HG03432 (cell line): ENCODE results near the gene ANO3.
"Not testable (repeated sequence)": the region's sequence is repeated elsewhere in the genome, so short reads cannot be mapped to it uniquely, and the experiment has no call there.

ENCODE experiments used
- ATAC-seq: cut with Tn5 transposase; IDR thresholded peaks from one replicate; pipeline ENCODE4 v1.9.1; 2021; ENCODE audit warnings: mild to moderate bottlenecking, moderate library complexity; ENCODE audit not compliant: unreplicated experiment

The ANO3 gene

DNA sequence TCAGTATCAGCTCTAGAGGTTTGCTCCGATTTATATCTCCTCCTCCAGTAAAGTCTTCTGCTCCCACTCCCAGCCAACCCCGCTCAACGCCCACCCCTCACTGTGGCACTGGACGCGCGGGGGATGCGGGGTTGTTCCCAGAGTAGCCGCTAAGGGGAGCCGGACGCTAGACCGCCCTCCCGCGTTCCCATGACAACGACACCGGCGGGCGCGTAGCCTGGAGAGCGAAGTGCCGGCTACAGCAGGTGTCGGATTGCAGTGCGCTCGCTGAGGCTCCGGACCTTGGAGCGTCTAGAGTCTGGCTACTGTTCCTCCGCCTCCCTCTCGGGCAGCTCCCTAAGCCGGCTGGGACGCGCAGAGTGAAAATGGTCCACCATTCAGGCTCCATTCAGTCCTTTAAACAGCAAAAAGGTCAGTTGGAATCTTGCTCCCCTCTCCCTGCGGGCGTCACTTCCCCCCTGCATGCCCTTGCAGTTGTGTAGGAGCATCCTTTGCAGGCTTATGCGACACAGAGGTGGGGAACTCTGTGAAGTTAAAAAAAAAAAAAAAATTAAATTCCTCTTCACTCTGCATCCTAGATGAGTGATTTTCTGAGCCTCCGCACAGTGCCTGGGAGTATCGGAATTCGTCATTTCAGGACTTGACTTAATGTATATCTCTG lies at the start of gene ANO3:
TSS of gene ANO3 (plus strand) at position 220 of the 661 bp plus-strand sequence. CDS start at position 366, 146 bp downstream.
- peak; percentile 96 for ATAC-seq

DNA sequence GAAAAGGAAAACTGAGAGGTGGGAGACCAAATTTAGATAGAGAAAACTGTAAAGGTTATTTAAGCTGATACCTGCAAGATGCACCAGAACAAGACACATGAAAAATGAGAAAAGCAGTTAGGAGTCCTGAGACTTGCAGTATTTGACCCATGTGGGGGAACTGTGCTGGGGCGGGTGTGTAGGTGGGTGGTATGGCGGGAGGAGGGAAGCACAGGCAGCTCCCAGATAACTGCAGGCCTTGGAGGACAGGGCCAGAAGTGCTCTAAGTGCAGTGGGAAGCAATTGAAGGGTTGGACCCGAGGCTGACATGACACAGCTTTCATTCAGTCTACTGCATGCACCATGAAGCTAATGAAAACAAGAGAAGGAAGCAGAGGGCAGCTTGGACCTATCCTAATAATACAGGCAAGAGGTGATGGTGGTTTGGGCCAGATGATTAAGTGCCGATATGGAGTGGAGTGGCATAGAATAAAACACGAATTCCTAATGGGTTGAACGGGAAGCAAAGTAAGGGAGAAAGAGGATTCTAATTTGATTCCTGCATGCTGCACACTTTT lies 48.0 kb upstream of the ANO3 start:
- ATAC-seq, result no peak

DNA sequence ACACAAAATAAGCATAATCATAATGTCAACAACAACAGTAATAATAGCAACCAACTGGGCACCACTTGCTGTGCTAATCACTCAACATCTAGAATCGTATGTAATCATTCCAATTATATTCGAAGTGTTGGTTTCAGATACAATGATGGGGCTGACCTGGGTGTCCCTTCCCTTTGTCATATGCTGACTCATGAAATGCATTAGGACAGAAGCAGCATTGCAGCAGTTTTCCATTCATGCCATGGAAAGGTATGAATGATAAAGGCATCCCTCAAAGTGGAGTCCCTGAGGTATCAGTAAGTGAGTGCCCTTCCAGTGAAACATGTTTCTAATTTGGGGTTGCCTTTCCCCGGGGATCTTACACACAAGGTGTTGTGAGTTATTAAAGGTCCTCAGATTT lies 46.3 kb upstream of the ANO3 start:
- no peak for ATAC-seq

DNA sequence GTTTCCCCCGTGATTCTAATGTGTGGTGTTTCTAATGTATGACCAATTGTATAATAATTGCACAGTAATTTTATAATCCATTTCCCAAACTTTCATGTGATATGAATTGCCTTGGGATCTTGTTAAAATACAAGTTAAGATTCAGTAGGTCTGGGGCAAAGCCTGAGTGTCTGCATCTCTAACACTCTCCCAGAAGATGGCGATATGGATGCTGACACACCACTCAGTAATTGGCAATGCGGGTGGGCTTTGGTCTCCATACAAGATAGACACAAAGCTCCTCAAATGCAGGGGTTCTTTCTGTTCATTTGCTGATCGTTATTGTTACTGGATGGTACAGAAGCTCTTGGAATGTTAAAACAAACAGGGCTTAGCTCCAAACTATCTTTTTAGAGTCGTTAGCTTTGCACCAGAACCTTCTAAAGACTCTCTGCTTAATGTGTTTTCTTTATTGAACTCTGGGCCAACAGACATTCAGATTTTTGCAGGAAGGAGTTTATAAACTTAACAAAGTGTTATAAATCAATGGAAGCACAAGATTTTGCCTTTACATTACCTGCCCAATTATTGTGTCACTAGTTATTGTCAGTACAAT lies 45.4 kb upstream of the ANO3 start:
- ATAC-seq, result peak; percentile 60

DNA sequence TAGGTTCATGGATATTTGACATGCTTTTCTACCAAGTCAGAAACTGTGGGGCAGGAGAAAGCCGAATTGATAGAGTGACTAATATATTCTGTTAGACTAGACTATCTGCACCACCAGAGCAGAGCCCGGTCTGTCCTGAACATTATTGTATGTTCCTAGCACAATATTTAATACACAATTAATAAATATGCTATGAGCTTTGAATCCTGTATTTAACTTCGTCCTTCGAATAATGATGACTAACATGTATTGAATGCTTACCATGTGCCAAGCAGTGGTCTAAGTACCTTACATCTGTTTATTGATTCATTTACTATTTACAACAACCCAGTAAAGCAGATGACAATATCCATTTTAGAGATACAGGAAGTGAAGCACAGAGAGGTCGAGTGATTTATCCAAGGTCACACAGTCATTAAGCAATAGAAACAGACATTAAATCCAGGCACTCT lies 44.8 kb upstream of the ANO3 start:
- ATAC-seq, result no peak

DNA sequence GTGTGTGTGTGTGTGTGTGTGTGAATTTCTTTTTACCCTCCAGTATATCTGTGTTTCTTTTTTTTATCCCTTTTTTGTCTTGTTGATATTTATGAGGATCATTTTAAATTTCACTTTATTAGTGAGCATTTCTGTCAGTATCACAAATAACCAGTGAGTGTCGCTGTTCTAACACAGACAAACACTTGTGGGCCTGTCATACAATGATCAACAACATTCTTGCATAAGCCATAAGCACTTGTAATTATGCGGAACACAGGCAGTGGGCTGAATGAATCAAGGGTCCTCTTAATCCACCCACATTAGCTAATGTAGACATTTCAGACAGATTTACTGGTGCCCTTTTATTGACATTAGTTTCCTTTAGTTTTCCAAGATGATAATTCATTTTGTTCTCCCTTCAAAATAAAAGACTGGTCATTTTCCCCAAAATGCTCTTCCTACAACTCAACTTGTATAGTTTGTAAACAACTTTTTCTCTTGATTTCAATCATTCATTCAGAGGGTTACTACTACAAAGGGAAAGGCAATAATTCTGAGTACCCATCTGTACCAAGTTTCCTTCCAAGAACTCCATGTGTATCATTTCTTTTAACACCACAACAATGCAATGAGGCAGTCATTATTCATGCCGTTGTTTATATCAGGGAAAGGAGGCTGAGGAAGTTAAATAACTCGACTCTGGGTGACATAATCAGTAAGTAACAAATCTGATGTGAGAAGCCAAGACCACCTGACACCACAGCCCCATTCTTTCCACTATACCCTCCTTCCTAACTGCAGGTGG lies 34.5 kb upstream of the ANO3 start:
- ATAC-seq, result peak; percentile 85

DNA sequence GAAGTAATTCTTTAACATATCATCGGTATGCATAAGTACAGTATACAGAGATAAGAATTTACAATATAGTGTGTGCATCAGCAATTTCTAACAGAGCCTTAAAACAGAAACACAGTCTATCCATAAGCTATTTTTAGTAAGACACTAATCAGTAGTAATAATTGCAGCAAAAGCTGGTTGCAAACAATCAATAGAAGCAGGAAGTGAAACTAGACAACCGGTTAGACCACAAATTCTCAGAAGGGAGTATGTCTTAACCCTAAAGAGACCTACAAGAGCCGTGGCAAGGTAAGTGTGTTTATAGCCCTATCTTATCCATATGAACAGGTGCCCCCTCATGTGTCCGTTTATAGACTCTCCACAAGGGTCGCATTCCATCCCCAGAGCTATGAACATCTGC lies 15.6 kb upstream of the ANO3 start:
- ATAC-seq, result not testable (repeated sequence)

DNA sequence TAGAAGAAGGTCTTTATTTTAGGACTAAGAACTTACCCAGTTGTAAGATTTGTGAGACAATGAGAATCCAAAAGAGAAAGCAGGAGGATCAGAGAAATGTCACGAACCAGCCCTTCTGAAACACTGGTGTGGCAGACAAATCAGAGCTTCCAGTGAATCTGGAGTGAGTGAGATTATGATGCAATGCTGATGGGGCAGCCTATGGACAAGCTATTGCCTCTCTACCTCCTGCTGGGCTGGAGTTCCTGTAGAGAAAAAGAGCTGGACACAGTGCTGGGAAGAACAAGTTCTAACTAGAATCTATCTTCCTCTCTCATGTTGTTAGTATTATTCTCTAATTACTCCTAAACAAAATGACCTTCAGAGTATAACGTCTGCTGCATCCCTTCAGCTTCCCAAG lies 12.0 kb upstream of the ANO3 start:
- ATAC-seq, result no peak

DNA sequence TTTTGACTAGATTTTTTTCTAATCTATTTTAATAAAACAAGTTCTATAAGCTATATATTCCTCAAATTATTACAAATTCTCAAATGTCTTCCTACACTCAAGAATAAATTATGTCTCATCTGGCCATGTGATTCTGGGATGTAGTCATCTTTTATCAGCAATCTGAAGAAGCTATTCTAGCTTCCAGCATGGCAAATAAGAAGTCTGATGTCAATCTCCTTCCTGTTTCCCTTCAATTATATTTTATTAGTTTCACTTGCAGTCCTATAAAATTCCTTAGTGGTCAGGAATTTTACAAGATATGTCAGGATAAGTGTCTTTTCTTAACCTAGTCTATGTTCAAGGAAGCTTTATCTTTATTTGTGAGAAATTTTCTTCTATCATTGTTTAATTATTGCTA lies 10.4 kb upstream of the ANO3 start:
- ATAC-seq, result no peak

DNA sequence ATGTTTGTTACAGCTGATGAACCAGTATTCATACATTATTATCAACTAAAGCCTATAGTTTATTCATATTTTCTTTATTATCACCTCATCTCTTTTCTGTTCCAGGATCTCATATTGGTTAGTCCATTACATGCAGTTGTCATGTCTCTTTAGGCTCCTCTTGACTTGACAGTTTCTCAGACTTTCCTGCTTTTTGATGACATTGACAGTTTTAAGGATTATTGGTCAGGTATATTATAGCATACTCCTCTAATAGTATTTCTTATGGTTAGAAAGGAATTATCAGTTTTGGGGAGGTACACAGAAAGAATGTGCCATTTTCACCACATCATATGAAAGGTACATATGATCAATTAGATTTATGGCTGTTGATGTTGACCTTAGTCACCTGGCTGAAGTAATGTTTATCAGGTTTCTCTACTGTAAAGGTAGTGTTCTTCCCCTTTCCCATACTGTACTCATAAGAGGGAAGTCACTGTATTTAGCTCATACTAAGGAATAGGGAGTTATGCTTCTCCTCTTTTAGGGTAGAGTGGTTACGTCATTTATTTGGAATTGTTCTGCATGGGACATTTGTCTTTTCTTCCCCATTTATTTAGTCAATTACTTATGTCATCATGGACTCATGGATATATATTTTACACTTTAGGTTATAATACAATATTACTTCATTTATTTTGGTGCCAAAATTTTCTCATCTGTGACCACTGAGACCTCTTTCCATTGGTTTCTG lies 9.4 kb upstream of the ANO3 start:
- no peak for ATAC-seq

DNA sequence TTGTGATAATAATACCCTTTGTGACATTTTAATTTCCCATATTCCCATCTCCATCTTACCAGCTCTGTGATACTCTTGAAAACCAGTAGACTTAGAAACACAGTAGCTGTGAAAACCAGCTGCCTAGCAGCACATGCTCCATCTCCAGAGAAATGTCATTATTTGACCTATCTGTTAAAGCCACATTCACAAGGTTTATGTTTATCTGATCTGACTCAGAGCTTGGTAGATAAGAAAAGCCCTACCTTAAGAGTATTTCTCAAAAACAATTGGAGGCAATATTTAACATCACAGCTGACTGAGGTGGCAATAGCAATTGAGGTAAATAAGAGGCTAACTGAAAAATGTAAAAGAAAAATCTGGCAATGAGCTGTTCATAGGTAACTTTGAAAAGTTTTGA lies 8.1 kb upstream of the ANO3 start:
- ATAC-seq, result no peak

DNA sequence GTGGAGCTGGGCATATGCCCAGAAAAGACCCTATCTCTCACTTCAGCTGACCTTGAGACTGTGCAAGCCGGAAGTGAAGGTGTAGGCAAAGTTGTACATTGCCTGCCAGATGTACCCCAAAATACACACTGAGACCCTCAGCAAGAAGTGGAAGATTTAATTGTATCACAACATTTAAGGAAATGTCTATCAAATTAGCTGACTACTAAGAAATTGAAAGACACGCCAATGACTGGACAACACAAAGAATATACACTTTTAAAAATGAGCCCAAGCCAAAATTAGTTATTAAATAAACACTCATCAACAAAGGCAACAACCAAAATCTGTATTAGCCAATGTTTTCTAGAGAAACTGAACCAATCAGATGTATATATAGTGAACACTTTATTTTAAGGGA lies 7.7 kb upstream of the ANO3 start:
- no peak for ATAC-seq

DNA sequence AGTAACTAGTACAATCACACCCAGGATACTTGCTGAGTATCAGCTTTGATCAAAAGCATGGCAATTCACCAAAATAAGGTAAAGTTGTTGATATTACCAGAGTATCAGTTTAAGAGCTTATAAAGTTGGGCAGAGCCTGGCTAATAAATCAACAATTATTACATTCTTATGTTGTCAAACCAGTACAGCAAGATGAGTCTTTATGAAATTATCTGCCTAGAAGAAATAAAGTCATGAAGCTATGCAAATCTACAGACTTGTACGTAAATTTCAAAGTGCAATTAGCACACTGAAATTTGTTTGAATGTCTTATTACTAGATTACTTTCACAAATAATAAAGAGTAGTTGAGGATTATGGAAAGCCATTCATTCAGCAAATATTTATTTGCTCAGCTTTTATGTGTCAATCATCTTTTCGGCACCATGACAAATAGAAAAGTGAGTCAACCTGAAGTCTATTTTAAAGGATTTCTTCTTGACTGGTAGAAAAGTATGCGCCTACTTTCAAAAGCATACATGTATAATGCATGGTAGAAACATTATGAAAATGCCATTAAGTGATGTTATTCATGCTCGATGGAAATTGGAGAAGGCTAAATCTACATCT lies 5.0 kb upstream of the ANO3 start:
- no peak for ATAC-seq

DNA sequence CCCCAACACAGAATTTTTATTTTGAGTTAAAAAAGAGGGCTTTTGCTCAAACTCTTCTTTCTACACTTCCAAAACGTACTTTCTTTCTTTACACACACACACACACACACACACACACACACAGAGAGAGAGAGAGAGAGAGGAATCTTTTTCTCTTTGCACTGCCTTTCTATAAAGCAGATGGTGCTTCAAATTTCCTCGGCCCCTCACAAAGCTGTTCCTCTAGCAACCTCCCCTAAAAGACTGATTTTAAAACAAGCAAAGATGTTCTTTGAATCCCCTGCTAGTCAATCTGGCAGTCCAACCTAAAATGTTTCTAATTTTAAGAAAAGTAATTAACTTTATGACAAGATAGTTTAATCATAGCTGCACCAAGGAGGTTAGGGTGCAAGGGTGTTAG lies 2.7 kb upstream of the ANO3 start:
- ATAC-seq, result no peak

DNA sequence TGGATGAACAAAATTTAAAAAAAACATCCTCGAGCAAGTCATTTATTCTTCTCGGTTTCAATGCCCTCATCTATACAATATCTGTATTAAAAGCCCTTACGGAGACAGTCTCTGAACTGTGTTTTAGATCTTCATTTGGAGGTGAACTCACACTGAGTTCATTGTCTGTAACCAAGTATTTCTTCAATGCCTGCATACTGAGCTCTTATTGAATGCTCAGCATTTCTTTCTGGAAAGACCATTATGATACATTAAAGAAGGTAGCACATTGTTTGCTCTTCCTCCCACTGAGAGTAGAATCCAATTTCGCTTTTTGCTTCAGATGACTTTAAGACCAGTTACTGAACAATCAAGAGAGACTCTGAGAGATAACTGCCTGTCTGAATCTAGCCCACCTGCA lies 1.7 kb upstream of the ANO3 start:
- ATAC-seq, result no peak

DNA sequence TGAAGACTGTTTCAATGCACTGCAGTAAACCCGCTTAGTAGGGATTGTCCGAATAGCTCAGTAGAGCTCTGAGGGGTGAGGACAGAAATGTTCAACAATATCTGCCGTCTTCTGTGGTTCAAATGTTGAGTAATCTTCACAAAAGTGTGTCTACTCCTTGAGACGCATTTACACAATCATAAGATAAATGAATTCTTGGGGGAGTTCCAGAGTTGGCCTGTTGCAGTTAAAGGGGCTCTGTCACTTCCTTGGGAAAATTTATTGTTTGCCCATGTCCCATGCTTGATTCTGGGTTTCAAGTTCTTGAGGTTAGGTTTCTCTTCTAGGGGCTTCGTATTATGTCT lies 614 bp downstream of the ANO3 start:
- no peak for ATAC-seq

DNA sequence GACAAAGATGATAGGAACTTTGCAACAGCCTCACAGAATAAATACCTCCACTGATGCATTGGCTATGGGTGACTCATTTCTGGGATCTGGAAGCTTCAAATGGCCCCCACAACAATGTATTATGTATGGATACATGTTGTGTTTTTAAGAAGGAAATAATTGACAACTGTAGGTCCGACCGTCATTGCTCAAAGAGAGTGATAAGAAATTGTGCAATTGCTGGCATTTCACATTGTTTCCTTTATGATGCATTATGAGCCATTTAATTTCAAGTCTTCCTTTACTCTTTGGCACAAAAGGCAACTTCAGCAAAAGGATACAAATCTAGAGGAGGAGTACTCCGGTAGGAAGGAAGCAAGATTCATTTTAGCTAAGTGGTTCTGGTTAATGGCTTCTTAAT lies 2.0 kb downstream of the ANO3 start:
- ATAC-seq, result no peak

DNA sequence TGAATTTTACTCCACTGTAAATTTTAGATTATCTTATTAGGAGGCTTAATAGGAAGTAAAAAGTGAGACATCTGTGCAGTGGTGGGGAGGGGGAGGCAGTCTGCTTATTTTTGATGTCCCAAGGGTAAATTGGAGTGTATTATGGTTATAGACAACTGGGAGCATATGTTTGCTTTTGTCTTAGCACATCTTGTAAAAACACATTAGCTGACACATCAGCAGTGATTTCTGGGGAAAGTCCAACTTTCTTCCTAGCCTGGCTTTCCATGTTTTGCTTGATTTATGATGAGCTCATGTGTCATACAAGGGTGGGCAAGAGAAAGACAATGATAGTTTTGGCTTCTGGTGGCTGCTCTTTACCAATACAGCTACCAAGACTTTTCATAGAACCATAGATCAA lies 4.0 kb downstream of the ANO3 start:
- ATAC-seq, result no peak

DNA sequence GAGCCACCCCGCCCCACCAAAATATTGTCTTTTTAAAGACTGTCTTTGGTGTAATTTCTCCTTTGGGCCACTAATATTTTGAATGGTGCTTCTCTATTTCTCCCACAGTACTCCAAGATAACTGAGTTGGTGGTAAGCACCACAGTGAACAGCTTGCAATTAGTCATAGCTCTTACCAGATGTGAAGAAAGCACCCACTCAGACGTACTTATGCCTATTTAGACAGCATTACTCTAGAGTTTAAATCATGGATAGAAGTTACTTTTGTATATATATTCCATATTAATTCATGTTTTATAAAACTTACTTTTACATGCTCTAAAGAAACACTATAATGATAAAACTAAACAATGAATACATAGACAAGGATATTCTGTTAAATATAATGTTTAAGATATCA lies 12.7 kb downstream of the ANO3 start:
- ATAC-seq, result no peak

DNA sequence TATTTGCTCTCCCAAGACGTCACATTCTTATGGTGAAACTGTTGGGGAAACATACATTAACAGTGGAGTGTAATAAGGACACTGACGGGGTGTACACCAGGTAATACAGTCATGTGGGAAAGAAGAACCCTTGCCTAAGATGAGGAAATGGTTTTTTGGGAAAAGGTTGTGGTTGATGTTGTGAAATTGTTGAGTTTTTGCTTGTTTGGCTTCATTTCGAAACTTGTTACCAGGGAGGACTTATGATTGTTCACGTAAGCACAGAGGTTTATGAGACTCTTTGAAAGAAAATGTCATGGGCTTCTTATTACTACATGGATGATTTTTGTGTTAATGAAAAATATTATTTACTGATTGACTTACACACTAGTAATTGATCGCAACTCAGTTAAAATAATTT lies 16.8 kb downstream of the ANO3 start:
- ATAC-seq, result no peak

DNA sequence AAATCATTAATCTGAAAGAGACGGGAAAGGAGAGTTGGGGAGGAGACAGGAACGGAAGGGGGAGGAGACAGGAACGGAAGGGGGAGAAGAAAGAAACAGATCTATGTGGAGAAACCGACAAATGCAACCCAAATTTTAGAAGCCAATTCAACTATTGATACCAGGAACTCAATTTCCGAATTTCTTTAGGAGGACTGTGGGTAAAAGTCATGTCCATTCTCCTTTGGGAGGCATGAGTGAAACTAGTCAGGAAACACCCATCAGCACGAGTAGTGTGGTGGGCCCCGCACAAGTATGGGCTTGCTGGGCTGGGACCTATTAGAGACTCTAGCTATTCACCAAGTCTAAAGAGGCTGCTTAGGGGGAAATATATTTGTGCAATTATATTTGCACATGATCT lies 18.1 kb downstream of the ANO3 start:
- ATAC-seq, result no peak
